NCI-H1417 (cell line): ENCODE measurements around the gene SLC7A6.
A peak's percentile ranks its signal among the peaks of the same experiment; 100 is the strongest.

Source experiments
- DNase-seq, 3 experiments: peaks; one replicate each; lab custom pipeline; 2025; lab: John Stamatoyannopoulos, UW

SLC7A6 gene

GRCh38 chr16:68257251-68257905 lies 6.9 kb upstream of the SLC7A6 start:
- DNase-seq, result peak in 2 of 3 experiments; percentile 28 to 65

- DNase-seq, result no peak
These were observed 6.2 kb upstream of the SLC7A6 start for GRCh38 chr16:68257906-68258800.

- no peak for DNase-seq
These were observed 5.1 kb upstream of the SLC7A6 start for GRCh38 chr16:68259007-68259825.

- no peak for DNase-seq
These were observed 683 bp upstream of the SLC7A6 start for GRCh38 chr16:68263559-68264127.

GRCh38 chr16:68265078-68265920 lies 973 bp downstream of the SLC7A6 start:
- DNase-seq, result peak in 1 of 3 experiments; percentile 61

GRCh38 chr16:68267612-68268405 lies 3.5 kb downstream of the SLC7A6 start:
- peak in 2 of 3 experiments; percentile 41 to 83 for DNase-seq

- no peak for DNase-seq
These were observed 5.5 kb downstream of the SLC7A6 start for GRCh38 chr16:68269793-68270192.

GRCh38 chr16:68270353-68270752 lies 6.0 kb downstream of the SLC7A6 start:
- no peak for DNase-seq

- peak; percentile 19 to 78 (median 44) for DNase-seq
These were observed 8.3 kb downstream of the SLC7A6 start for GRCh38 chr16:68272507-68273209.

- DNase-seq, result no peak
These were observed 9.1 kb downstream of the SLC7A6 start for GRCh38 chr16:68273459-68273858.

- no peak for DNase-seq
These were observed 9.6 kb downstream of the SLC7A6 start for GRCh38 chr16:68273896-68274295.

- DNase-seq, result no peak
These were observed 10.1 kb downstream of the SLC7A6 start for GRCh38 chr16:68274441-68274840.

GRCh38 chr16:68275611-68276191 lies 11.4 kb downstream of the SLC7A6 start:
- DNase-seq, result peak; percentile 56 to 78 (median 58)

- DNase-seq, result no peak
These were observed 11.9 kb downstream of the SLC7A6 start for GRCh38 chr16:68276223-68276622.

- DNase-seq, result no peak
These were observed 15.6 kb downstream of the SLC7A6 start for GRCh38 chr16:68279726-68280558.

GRCh38 chr16:68281368-68282063 lies 17.2 kb downstream of the SLC7A6 start:
- DNase-seq, result no peak

- no peak for DNase-seq
These were observed 17.7 kb downstream of the SLC7A6 start for GRCh38 chr16:68282064-68282452.

- no peak for DNase-seq
These were observed 19.0 kb downstream of the SLC7A6 start for GRCh38 chr16:68283346-68283745.
